Measurements from ENCODE around the gene RPS21.
A peak's percentile ranks its signal among the peaks of the same experiment; 100 is the strongest.

Gene RPS21

DNA sequence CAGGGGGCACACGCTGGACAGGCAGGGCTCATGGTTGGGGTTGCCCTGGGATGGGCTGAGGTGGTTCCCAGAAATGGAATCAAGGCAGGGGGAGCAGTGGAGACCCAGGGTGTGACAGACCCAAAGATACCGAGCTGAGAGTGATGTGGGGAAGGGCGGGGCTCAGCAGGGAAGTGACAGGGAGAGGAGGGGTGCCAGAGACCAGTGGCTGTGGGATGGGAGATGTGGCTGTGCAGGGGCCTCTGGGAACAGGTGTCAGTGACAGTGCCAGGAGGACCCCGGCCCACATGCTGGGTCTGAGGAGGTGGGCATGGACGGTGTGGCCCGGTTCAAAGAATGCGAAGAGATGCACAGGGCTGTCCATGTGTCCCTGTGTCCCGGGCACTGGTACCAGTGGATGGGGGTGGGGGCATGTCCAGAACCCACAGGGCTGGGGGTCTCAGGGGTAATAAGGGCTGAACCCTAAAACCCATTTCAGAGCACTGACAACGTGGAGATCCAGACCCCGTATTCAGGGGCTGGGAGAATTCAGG lies 19.1 kb downstream of the RPS21 start:
- Histone ChIP-seq H3K4me3 (ENCODE audit: insufficient read depth, low read length, poor library complexity, severe bottlenecking) (peak overlapping the region; percentile 83), H3K4me2 (ENCODE audit: low read depth, low read length, poor library complexity, severe bottlenecking) (peak overlapping the region; percentile 63), H3K27me3 (ENCODE audit: low read length) (no peaks in the 10 kb centered on the region), H3K9ac (ENCODE audit: low read length) (peak overlapping the region; percentile 91), H3K27ac (ENCODE audit: low read depth, low read length) (no peak overlapping the region), H3K9me2 (replicated peaks; ENCODE audit: insufficient read depth, low read length) (no peaks in the 10 kb centered on the region), H3F3A (ENCODE audit: insufficient read depth) (no peaks in the 10 kb centered on the region), H3K9me3 (ENCODE audit: insufficient read depth, low read length) (no peaks in the 10 kb centered on the region), H3K36me3 (ENCODE audit: low read length) (no peaks in the 10 kb centered on the region), H4K20me1 (ENCODE audit: low read depth, low read length) (no peaks in the 10 kb centered on the region), H2AFZ (ENCODE audit: low read depth, low read length, severe bottlenecking) (no peak overlapping the region), H3K79me2 (ENCODE audit: insufficient read depth, low read length) (peaks cover 11% of the 10 kb centered on the region)
- no peak for TF ChIP-seq EZH2phosphoT487 (conservative IDR thresholded peaks at IDR 0.05; ENCODE audit: low read length)
- TF ChIP-seq CTCF (IDR thresholded peaks at IDR 0.05; ENCODE audit: insufficient read depth, low read length, poor library complexity, severe bottlenecking), result no peak

DNA sequence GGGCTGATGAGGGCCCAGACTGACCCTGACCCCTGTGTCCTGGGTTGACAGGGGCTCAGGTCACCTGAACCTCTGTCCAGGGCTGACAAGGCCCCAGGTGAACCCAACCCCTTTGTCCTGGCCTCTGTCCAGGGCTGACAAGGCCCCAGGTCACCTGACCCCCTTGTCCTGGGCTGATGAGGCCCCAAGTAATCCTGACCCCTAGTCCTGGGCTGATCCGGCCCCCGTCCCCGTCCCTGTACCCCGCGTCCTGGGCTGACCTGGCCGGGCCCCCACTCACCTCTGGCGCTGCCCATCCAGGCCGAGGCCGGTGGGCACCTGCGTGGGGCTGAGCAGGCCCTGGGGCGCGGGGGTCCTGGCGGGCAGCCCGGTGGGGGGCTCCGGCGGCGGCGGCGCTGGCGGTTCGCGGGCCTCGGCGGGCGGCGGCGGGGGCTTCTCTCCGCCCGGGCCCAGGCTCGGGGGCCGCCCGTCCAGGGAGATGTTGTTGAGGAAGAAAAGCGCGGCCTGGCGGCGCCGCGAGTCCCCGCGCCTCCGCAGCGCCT lies 19.8 kb downstream of the RPS21 start:
- no peaks in the 10 kb centered on the region for H4K20me1 ChIP-seq (ENCODE audit: low read depth, low read length)
- no peak for TF ChIP-seq EZH2phosphoT487 (conservative IDR thresholded peaks at IDR 0.05; ENCODE audit: low read length)
- TF ChIP-seq CTCF (IDR thresholded peaks at IDR 0.05; ENCODE audit: insufficient read depth, low read length, poor library complexity, severe bottlenecking), result no peak
- no peak overlapping the region for H3K27ac ChIP-seq (ENCODE audit: low read depth, low read length)
- peak overlapping the region; percentile 83 for H3K4me3 ChIP-seq (ENCODE audit: insufficient read depth, low read length, poor library complexity, severe bottlenecking)
- H3K27me3 ChIP-seq (ENCODE audit: low read length), result no peaks in the 10 kb centered on the region
- H3F3A ChIP-seq (ENCODE audit: insufficient read depth), result no peaks in the 10 kb centered on the region
- no peaks in the 10 kb centered on the region for H3K9me3 ChIP-seq (ENCODE audit: insufficient read depth, low read length)
- H3K36me3 ChIP-seq (ENCODE audit: low read length), result no peaks in the 10 kb centered on the region
- no peak overlapping the region for H2AFZ ChIP-seq (ENCODE audit: low read depth, low read length, severe bottlenecking)
- H3K4me2 ChIP-seq (ENCODE audit: low read depth, low read length, poor library complexity, severe bottlenecking), result peak overlapping the region; percentile 63
- H3K9ac ChIP-seq (ENCODE audit: low read length), result peak overlapping the region; percentile 91
- peaks cover 11% of the 10 kb centered on the region for H3K79me2 ChIP-seq (ENCODE audit: insufficient read depth, low read length)
- no peaks in the 10 kb centered on the region for H3K9me2 ChIP-seq (replicated peaks; ENCODE audit: insufficient read depth, low read length)

- no peaks in the 10 kb centered on the region for H3K9me2 ChIP-seq (replicated peaks; ENCODE audit: insufficient read depth, low read length)
- H3K4me2 ChIP-seq (ENCODE audit: low read depth, low read length, poor library complexity, severe bottlenecking), result peak within 1 kb of the TSS; percentile 63
- H3K4me3 ChIP-seq (ENCODE audit: insufficient read depth, low read length, poor library complexity, severe bottlenecking), result peak within 1 kb of the TSS; percentile 83
- H3K79me2 ChIP-seq (ENCODE audit: insufficient read depth, low read length), result peaks cover 11% of the 10 kb centered on the region
- no peaks in the 10 kb centered on the region for H3K36me3 ChIP-seq (ENCODE audit: low read length)
- TF ChIP-seq EZH2phosphoT487 (conservative IDR thresholded peaks at IDR 0.05; ENCODE audit: low read length), result no peak
- no peak for TF ChIP-seq CTCF (IDR thresholded peaks at IDR 0.05; ENCODE audit: insufficient read depth, low read length, poor library complexity, severe bottlenecking)
- H2AFZ ChIP-seq (ENCODE audit: low read depth, low read length, severe bottlenecking), result peak within 1 kb of the TSS; percentile 65
- no peaks in the 10 kb centered on the region for H3K27me3 ChIP-seq (ENCODE audit: low read length)
- peak within 1 kb of the TSS; percentile 91 for H3K9ac ChIP-seq (ENCODE audit: low read length)
- no peaks in the 10 kb centered on the region for H3F3A ChIP-seq (ENCODE audit: insufficient read depth)
- no peaks in the 10 kb centered on the region for H4K20me1 ChIP-seq (ENCODE audit: low read depth, low read length)
- H3K27ac ChIP-seq (ENCODE audit: low read depth, low read length), result peak within 1 kb of the TSS; percentile 72
- no peaks in the 10 kb centered on the region for H3K9me3 ChIP-seq (ENCODE audit: insufficient read depth, low read length)
These were observed 20.5 kb downstream of the RPS21 start, which contains the start of gene CABLES2 for GRCh38 chr20:62407221-62407992. CABLES2 (minus strand) TSS chr20:62407285; CDS start chr20:62407276, 9 bp downstream.
